ENCODE measurements around the gene IQSEC3.
"Not testable (repeated sequence)": the region's sequence is repeated elsewhere in the genome, so short reads cannot be mapped to it uniquely, and the experiment has no call there.

- TF ChIP-seq CTCF, POLR2A (IDR thresholded peaks at IDR 0.05): not testable (repeated sequence)
Measured at GRCh38 chr12:77101-77719, 10.6 kb downstream of the IQSEC3 start.

All from body of pancreas (tissue), 4 donors.